ENCODE data around the gene CDH13.
A peak's percentile ranks its signal among the peaks of the same experiment; 100 is the strongest.

The CDH13 gene

DNA sequence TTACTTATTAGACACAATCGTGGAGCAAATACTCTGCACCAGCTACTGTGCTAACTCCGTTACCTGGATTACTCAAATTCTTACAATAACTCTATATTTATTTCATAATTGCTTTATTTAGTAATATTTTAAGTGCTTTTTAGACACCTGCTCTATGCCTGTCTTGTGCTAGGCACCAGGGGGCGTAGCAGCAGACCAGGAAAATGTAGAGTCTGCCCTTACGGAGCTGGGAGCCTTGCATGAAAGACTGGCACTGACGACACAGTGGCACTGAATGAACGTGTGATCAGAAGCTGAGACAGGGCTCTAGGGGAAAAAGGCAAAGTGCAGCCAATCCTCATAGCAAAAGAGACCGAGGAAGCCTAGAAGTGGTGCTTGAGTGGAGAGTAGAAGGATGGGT is 486.5 kb downstream of the CDH13 start:
- DNase-seq (ENCODE audit: low read depth in 2 of 2): no peak

- peak; percentile 87 to 88 for DNase-seq (ENCODE audit: low read depth in 2 of 2)
These were observed 487.0 kb downstream of the CDH13 start for GRCh38 chr16:83113811-83114210.

DNA sequence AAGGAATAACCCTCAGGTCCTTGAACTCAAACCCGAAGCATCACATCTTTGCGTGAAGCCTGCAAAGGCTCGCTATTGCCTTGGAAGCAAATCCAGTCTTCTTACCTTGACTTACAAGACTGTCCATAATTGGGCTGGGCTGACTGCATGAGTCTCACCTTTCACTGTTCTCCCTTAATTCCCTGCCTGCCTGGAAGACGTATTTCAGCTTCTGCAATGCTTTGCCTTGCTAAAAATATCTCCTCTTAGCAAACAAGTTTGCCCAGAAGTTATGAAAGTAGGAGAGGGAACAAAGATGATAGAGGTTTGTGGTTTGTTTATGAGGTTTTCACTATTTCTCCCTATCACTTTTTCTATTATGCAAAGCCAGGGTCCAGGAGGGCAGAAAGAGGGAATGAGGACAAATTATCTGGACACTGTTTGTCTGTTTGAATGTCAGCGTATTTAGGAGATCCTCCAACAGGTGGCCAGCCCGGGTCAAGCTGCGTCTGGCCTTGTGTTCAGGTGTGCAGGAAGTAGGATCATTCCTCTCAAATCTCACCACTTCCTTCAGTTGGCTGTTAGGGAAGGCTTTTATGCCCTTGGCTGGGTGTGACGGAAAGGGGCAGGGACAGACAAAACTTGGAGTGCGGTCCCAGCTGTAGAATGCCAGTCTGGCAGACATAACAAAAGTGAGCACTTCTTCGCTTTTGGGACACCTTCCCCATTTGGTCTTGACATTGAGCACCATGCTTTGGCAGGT is 488.9 kb downstream of the CDH13 start:
- no peak for DNase-seq (ENCODE audit: low read depth in 2 of 2)

- DNase-seq (ENCODE audit: low read depth in 2 of 2): peak in 1 of 2 experiments; percentile 64
These were observed 489.6 kb downstream of the CDH13 start for GRCh38 chr16:83116274-83116892.

- DNase-seq (ENCODE audit: low read depth in 2 of 2): no peak
These were observed 491.0 kb downstream of the CDH13 start for GRCh38 chr16:83117810-83118209.

DNA sequence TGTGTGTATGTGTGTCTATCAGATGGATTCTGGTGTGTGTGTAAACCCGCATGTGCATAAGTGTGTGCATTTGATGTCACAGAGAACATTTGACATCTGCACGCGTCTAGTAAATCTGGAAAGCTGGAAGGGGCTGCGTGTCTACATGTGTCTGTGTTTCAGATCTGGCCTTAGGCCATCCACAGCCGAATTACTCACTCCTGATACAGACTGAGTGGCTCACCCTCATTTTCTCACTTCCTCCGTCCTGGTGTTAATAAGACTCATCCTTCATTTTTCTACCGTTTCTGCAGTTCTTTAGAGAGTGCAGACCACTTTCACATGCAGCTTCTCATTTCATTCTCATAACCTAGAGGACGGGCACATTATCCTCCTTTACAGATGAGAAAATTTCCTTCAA is 491.6 kb downstream of the CDH13 start:
- peak in 1 of 2 experiments; percentile 75 for DNase-seq (ENCODE audit: low read depth in 2 of 2)

- DNase-seq (ENCODE audit: low read depth in 2 of 2): no peak
These were observed 499.3 kb downstream of the CDH13 start for GRCh38 chr16:83125999-83126568.

GRCh38 chr16:83128041-83128440 is 501.3 kb downstream of the CDH13 start:
- DNase-seq (ENCODE audit: low read depth in 2 of 2): no peak

GRCh38 chr16:83130039-83130438 is 503.3 kb downstream of the CDH13 start:
- no peak for DNase-seq (ENCODE audit: low read depth in 2 of 2)

GRCh38 chr16:83134638-83135037 is 507.9 kb downstream of the CDH13 start:
- no peak for DNase-seq (ENCODE audit: low read depth in 2 of 2)

GRCh38 chr16:83136419-83136818 is 509.6 kb downstream of the CDH13 start:
- no peak for DNase-seq (ENCODE audit: low read depth in 2 of 2)

- DNase-seq (ENCODE audit: low read depth in 2 of 2): no peak
These were observed 510.2 kb downstream of the CDH13 start for GRCh38 chr16:83136924-83137323.

DNA sequence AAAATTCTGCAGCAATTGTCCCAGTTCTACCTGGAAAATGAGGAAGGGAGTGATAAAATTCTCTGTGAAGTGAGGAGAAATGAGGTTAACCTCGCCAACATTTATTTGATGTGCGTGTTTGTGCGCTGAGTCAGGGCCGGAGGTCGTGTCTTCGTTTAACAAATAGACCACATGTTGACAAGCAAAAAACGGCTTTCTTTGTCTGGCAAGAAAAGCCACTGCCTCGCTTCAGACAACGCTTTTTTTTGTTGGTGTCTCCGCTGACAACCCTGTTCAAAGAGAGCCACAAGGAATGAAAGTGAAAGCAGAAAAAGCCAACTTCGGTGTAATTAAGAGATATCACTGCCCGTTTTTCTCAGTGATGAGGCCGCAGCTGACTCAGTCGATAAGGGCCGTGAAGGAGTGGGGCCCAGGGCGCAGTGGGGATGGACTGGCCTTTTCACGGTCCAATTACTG is 510.6 kb downstream of the CDH13 start:
- DNase-seq (ENCODE audit: low read depth in 2 of 2): peak; percentile 62 to 63

DNA sequence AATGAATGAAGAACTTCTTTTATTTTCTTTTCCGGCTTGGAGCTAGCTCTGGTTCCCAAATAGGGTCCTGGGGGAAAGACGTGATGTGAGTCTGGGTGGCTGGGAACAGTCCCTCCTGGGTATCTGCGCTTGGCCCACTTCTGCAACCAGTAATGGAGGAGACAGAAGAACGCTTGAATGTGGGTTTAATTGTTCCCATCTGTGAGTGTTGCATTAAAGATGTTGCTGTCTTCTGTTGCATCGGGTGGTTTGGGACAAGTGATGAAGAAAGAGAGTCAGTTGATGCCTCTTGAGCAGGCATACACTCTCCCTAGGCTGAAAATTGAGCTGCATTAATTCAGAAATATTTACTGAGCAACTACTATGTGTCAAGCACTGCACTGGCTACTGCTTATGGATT is 511.1 kb downstream of the CDH13 start:
- DNase-seq (ENCODE audit: low read depth in 2 of 2): peak in 1 of 2 experiments; percentile 35

DNA sequence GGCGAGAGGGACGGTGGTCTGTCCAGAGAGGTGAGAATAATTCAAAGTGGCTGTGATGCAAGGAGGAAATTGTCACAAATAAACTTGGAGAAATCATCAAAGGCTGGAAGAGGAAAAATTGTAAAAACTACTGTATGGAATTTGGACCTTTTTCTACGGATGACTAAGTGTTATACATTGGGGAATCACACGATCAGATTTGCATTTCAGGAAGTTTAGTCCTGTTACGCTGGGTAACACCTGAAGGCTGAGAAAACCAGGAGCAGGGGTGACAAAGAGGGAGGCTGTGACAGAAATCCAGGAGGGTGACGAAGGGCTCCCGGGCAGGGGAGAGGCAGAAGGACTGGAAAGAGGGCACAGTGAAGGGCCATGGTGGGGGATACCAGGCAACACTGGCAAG is 511.7 kb downstream of the CDH13 start:
- DNase-seq (ENCODE audit: low read depth in 2 of 2): no peak

DNA sequence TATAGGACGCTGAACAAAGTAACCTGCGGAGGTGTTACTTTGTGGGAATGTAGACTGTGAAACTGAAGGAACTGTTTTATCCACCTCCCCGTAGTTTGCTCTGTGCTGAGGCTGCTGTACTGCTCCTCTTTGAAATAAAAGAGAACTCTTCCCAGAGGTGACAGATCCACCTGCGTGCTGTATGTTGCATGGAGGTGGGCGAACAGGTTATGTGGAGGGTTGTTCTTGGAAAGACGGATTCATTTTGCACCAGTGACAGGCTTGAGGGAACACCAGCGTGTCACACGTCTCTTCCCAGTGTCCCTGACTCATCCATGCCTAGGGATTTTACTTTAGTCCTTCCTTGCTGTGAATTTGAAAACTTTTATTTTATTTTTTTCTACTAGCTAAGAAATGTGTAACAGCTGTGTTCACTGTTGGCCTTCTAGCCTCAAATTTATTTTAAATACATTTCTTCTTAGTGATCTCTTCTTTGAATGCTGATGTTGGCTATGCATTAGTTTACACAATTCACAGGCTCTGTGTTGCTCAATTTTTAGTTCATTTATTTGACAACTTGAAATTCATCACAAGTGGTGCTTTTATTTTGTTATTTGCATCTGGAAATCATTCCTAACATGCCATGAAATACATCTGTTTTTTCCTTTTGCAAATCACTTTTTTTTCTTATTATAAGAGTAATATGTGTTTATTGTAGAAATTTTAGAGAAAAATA is 512.4 kb downstream of the CDH13 start:
- no peak for DNase-seq (ENCODE audit: low read depth in 2 of 2)

DNA sequence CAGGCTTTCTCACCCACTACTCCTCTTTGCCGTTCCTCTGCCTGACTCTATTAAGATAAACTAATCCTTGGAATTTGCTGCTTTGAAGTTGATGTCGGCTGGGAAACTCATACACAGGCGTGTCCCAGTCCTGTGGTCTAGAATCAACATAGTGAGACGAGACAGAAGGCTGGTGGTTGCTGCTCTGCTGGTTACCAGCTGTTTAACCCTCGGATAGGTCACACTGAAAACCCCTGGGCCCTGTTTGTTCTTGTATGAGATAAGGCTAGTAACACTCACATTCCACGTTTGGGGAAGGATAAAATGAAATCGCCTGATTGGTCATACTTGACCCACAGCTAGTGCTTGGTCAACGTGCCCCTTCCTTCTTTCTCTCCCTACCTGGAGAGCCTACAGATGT is 517.0 kb downstream of the CDH13 start:
- DNase-seq (ENCODE audit: low read depth in 2 of 2): no peak

- DNase-seq (ENCODE audit: low read depth in 2 of 2): no peak
These were observed 518.5 kb downstream of the CDH13 start for GRCh38 chr16:83145297-83145696.

GRCh38 chr16:83147244-83147643 is 520.5 kb downstream of the CDH13 start:
- DNase-seq (ENCODE audit: low read depth in 2 of 2): no peak

DNA sequence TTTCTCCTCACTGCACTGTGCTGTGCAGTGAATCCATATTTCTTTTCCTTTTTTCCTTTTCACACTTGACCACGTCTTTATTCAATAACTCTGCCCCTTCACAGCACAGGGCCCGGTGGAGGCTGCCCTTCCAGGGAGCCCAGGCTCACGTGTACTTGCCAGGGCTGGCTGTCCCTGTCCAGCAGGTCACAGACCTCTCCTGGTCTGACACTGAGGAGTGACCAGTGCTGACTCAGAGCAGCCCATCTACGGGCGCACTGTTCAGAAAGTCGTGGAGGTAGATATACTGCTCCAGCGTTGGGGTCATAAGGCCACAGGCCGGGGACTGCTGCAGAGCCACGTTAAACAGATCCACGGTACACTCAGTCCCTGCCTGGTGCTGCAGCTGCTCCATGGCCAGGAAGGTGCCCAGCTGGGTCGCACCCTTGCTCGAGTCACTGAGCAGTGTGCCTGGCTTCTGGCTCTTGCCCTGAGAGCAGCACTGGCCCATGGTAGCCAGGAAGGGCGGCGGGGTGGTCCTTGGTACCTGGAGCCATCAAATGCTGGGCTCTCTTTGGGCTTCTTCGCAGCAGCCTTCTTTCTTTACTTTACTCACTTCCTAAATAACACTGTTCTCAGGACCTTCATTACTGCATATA is 531.7 kb downstream of the CDH13 start:
- no peak for DNase-seq (ENCODE audit: low read depth in 2 of 2)

- DNase-seq (ENCODE audit: low read depth in 2 of 2): no peak
These were observed 532.3 kb downstream of the CDH13 start for GRCh38 chr16:83159049-83159448.

Data from fibroblast of skin of left quadriceps (primary cell).